Heart right ventricle (tissue), 16 donors: ENCODE data around the gene THOP1. TPM values are rescaled to one million over a fixed set of nuclear protein-coding genes. Genes with fewer than 3 reads are reported as not detected.

Experiments
- ATAC-seq, 8 donors: fragments of 200-7000 bp; cut with Tn5 transposase; one replicate each; pipeline ENCODE4 v1.9.1; 2020; ENCODE audit warnings: mild to moderate bottlenecking in 8 of 8, moderate library complexity in 8 of 8, moderate number of reproducible peaks in 1 of 8
- DNase-seq, 2 donors: peaks; one replicate each; pipeline ENCODE4 v3.0.0-alpha.2; 2020
- H3K27ac ChIP-seq, 10 donors: fragments of 200-600 bp; sonication (generic) in 2 of 10; one replicate each; pipeline versions ENCODE4 v1.5.0 to v1.8.0; 2020 to 2022; ENCODE audit warnings: mild to moderate bottlenecking in 3 of 10
- H3K27me3 ChIP-seq, 7 donors: fragments of 200-600 bp; one replicate each; pipeline ENCODE4 v1.8.0; 2021 to 2022; ENCODE audit warnings: mild to moderate bottlenecking in 2 of 7
- H3K36me3 ChIP-seq, 9 donors: fragments of 200-600 bp; sonication (generic) in 1 of 9; one replicate each; pipeline versions ENCODE4 v1.5.0 to v1.8.0; 2020 to 2022; ENCODE audit warnings: mild to moderate bottlenecking in 2 of 9
- H3K4me1 ChIP-seq, 9 donors: fragments of 200-600 bp; sonication (generic) in 1 of 9; one replicate each; pipeline versions ENCODE4 v1.5.0 to v1.8.0; 2020 to 2022; ENCODE audit warnings: mild to moderate bottlenecking in 4 of 9
- H3K4me3 ChIP-seq, 10 donors: fragments of 200-600 bp; sonication (generic) in 2 of 10; one replicate each; pipeline versions ENCODE4 v1.5.0 to v1.8.0; 2020 to 2022; ENCODE audit warnings: mild to moderate bottlenecking in 7 of 10, moderate library complexity in 2 of 10
- H3K9me3 ChIP-seq, 11 donors: fragments of 200-600 bp in 10 of 11; sonication (generic) in 2 of 11; one replicate each; pipeline versions ENCODE4 v1.5.0 to v1.8.0; 2013 to 2022; ENCODE audit warnings: mild to moderate bottlenecking in 2 of 11, control low read depth in 1 of 11, moderate library complexity in 1 of 11
- WGBS, 2 donors: extraction: QIAGEN DNeasy Blood & Tissue Kit; methylation state at CpG; one replicate each; pipeline ENCODE4 v1.1.7; 2013; ENCODE audit warnings: inconsistent platforms in 1 of 2; 5-methylcytosine and 5-hydroxymethylcytosine counted together
- intact Hi-C, 10 donors: fragments of 100-400 bp; cut with DNase I; formaldehyde crosslinking; loops; one replicate each; pipeline versions ENCODE4 v1.11.1 to v1.14.2; 2022
- polyA plus RNA-seq, 2 donors: library from polyadenylated mRNA; stranded (reverse); fragments of 200-250 nt; gene quantifications; one replicate each; pipeline ENCODE4 v1.2.3, GENCODE V29; 2013
- total RNA-seq, 10 donors: library from RNA; stranded (reverse); fragmentation: NEBNext Ultra II Directional in 3 of 10; extraction: Animal tissue kit (Norgen Biotek cat#: 25700) in 3 of 10; gene quantifications; one replicate each; pipeline versions ENCODE4 v1.2.1 to v1.2.4, GENCODE V29; 2021 to 2023
- TF ChIP-seq, protein P1 (sequence below), 9 donors: fragments of 200-600 bp; sonication (generic) in 2 of 9; IDR thresholded peaks; one replicate each; pipeline versions ENCODE4 v1.5.0 to v1.8.0; 2021 to 2022; ENCODE audit warnings: antibody characterized with exemption in 9 of 9, mild to moderate bottlenecking in 5 of 9, moderate library complexity in 1 of 9
- donor health status: Arrhythmogenic right ventricular cardiomyopathy.
- donor health status: ischemic (EF 13 %, LVEDD 7.1; RV severe dilation, severe dysfunction).
- donor health status: healthy with polysubstance abuse.
- donor health status: DM: no; HTN: yes; CAD: no.
- donor health status: DM: no; HTN: no; CAD: no.
- donor health status: ischemic (EF 25% LVEDD 6.9; RV normal size, moderate dysfunction).
- donor health status: ischemic (EF 25% LVEDD 5.7; RV mildly dilated, moderate dysfunction).
- donor health status: healthy.
- donor health status: DM: yes; HTN: yes; CAD: no.
- donor health status: Ischemic cardiomyopathy.
- donor health status: ischemic (EF 35%, LVEDD 5.7; RV mildly dilated, moderate dysfunction).
- donor health status: nonischemic (EF 11% LVEDD 7.7; RV severe dilation, severe dysfunction).
- donor health status: DM: yes; HTN: yes; CAD: no.
- donor health status: PGD.
- donor health status: ischemic (EF 29% LVEDD 5.4; RV normal size, mild dysfunction).
- donor health status: nonischemic (EF 23%, LVEDD 6.1; RV moderate dilation, normal function).

The THOP1 gene
- total and polyA plus RNA-seq, 12 donors: 37.5 to 85.3 (median 45.2) TPM

GRCh38 chr19:2762783-2763496 lies 22.4 kb upstream of the THOP1 start:
- intact Hi-C loops: no loop called here
- no peaks in the 10 kb centered on the region for H3K27me3 ChIP-seq
- TF ChIP-seq, protein P1, sequence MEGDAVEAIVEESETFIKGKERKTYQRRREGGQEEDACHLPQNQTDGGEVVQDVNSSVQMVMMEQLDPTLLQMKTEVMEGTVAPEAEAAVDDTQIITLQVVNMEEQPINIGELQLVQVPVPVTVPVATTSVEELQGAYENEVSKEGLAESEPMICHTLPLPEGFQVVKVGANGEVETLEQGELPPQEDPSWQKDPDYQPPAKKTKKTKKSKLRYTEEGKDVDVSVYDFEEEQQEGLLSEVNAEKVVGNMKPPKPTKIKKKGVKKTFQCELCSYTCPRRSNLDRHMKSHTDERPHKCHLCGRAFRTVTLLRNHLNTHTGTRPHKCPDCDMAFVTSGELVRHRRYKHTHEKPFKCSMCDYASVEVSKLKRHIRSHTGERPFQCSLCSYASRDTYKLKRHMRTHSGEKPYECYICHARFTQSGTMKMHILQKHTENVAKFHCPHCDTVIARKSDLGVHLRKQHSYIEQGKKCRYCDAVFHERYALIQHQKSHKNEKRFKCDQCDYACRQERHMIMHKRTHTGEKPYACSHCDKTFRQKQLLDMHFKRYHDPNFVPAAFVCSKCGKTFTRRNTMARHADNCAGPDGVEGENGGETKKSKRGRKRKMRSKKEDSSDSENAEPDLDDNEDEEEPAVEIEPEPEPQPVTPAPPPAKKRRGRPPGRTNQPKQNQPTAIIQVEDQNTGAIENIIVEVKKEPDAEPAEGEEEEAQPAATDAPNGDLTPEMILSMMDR (IDR thresholded peaks at IDR 0.05): no peak
- ATAC-seq: peak in 1 of 8 donors; percentile 25
- no peaks in the 10 kb centered on the region for H3K9me3 ChIP-seq
- WGBS, 2 donors: 93 to 96% methylated on average over 23 of the region's 23 CpGs
- no peak overlapping the region for H3K4me3 ChIP-seq
- H3K27ac ChIP-seq: no peak overlapping the region
- peaks cover 0 to 1% (median 0%) of the 10 kb centered on the region in 9 donors for H3K4me1 ChIP-seq
- no peak for DNase-seq
- H3K36me3 ChIP-seq: peaks cover 0 to 100% (median 83%) of the 10 kb centered on the region in 9 donors

DNA sequence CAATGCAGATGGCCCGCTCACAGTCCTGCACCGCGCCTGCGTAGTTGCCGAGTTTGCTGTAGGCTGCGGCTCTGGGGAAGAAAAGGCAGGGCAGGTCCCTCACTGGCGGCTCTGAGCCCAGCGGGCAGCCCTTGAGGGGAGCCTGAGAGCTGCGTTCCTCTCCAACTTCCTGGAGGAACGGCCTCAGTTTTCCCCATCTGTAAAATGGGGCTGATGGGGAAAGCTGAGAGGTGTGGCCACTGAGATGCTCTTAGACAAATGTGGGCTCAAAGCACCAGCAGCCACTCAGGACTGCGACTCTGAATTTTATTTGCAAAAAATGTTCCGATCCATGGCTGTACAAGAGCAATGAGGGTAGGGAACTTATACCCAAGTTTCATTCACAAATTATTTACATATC lies 21.6 kb upstream of the THOP1 start:
- H3K27me3 ChIP-seq: no peaks in the 10 kb centered on the region
- no peaks in the 10 kb centered on the region for H3K9me3 ChIP-seq
- intact Hi-C loops: no loop called here
- TF ChIP-seq, protein P1 (IDR thresholded peaks at IDR 0.05): no peak
- no peak overlapping the region for H3K4me3 ChIP-seq
- DNase-seq (no peak), ATAC-seq (no peak)
- no peak overlapping the region for H3K27ac ChIP-seq
- WGBS, 2 donors: 96 to 98% methylated on average over 12 of the region's 12 CpGs
- H3K36me3 ChIP-seq: peaks cover 0 to 100% (median 82%) of the 10 kb centered on the region in 9 donors
- H3K4me1 ChIP-seq: peaks cover 0 to 9% (median 0%) of the 10 kb centered on the region in 9 donors

DNA sequence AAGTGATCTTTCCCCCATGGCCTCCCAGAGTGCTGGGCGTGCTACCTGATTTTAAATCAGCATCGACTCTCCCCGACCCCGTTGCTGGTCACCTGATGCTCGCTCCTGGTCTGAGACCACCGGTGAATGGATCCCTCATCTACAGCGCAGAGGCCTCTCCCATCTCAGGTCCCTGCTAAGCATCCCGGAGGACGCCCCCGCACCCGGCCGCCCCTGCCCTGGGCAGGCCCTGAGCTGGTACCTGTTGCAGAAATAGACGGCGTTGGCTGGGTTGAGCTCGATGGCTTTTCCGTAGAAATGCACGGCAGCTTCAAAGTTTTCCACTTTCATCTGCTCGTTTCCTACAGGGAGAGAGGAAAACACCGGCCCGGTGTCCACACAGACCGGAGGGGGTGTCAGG lies 20.4 kb upstream of the THOP1 start:
- TF ChIP-seq, protein P1 (IDR thresholded peaks at IDR 0.05): no peak
- Histone ChIP-seq H3K4me3 (no peak overlapping the region), H3K27ac (no peak overlapping the region), H3K4me1 (peaks cover under 1 to 19% (median 7%) of the 10 kb centered on the region in 9 donors), H3K27me3 (no peaks in the 10 kb centered on the region), H3K36me3 (peaks cover 0 to 92% (median 72%) of the 10 kb centered on the region in 9 donors), H3K9me3 (no peaks in the 10 kb centered on the region)
- WGBS, 2 donors: 94 to 95% methylated on average over 21 of the region's 21 CpGs
- no peak for ATAC-seq
- intact Hi-C loops: no loop called here
- DNase-seq: no peak

DNA sequence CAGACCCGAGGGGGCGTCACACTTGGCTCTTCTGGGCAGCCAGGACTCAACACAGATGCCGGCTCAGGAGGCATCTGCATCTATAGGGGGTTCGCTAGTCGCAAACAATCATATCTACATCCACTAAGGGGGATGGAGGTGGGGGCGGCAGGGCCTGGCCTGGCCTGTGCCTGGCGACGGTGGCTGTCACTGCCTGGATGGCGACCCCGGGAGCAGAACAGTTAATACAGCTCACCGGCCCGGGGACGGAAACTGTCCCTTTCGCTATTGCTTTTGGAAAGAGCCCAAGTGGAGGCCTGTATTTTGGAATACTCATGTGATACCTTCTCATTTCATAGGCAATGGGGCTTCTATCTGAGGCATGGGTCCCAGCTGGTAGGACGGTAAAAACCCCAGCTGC lies 19.9 kb upstream of the THOP1 start:
- DNase-seq (no peak), ATAC-seq (no peak)
- H3K9me3 ChIP-seq: no peaks in the 10 kb centered on the region
- no peak overlapping the region for H3K27ac ChIP-seq
- H3K36me3 ChIP-seq: peaks cover 0 to 88% (median 68%) of the 10 kb centered on the region in 9 donors
- 80% methylated on average over 15 of the region's 15 CpGs for WGBS, 2 donors
- H3K27me3 ChIP-seq: no peaks in the 10 kb centered on the region
- peaks cover 2 to 23% (median 12%) of the 10 kb centered on the region in 9 donors for H3K4me1 ChIP-seq
- H3K4me3 ChIP-seq: no peak overlapping the region
- intact Hi-C loops: no loop called here
- TF ChIP-seq, protein P1 (IDR thresholded peaks at IDR 0.05): no peak
